SU-DHL-6 (cell line): ENCODE results near the gene COMT.

Experiments
- CTCF ChIP-seq: fragments of 200-600 bp; sonication (generic); IDR thresholded peaks from one replicate; pipeline ENCODE4 v1.5.1; 2017; ENCODE audit warnings: antibody characterized with exemption, mild to moderate bottlenecking, low read length, moderate library complexity; ENCODE audit not compliant: insufficient read depth, poor library complexity, severe bottlenecking
- EZH2phosphoT487 ChIP-seq: fragments of 200-600 bp; sonication (generic), shearing (Covaris generic); conservative IDR thresholded peaks from 2 replicates; pipeline ENCODE4 v1.6.1; 2018; ENCODE audit warnings: mild to moderate bottlenecking, antibody characterized with exemption, low read length, moderate library complexity, mixed read lengths

DNA sequence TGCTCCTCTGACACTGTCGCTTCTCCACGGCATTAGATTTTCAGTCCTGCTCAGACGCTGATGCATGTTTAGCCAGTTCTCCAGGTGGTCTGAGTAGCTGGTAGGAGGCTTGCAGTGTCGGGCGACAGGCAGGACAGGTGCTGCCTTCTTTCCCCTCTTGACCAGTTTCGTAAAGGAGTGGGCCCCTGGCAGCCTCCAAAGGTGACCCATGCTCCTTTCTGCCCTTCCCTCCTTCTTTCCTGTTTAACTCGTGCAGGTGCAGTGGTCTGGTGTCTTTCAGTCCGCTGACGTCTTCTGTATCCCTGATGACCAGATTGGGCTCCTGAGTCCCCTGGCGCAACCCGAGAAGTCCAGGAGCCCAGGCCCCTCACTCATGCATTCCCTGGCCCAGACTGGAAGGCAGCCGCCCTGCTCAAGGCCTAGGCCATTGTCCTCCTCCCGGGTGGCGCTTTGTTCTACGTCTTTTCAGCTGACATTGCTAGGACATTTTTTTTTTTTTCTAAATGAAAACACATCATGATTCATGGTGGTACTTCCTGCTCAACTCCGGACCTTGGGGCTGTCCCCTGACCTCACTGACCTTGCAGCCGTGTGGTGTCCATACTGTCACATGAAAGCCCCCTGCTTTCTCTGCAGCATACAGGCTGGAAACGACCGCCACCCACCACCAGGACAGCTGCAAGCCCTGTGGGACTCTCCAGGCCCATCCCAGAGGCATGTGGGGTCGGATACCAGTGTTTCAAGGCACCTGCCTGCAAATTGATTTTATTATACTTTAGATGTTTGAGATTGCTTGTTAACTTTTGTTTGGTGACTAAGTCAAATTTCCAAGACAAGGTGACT, 25.6 kb downstream of the COMT start:
- no peak for TF ChIP-seq CTCF
- TF ChIP-seq EZH2phosphoT487: no peak
